Activated CD8-positive, alpha-beta memory T cell treated with anti-CD3 and anti-CD28 coated beads for 36 hours (primary cell): ENCODE data around the gene ELP1. TPM values are rescaled to one million over a fixed set of nuclear protein-coding genes. Genes with fewer than 3 reads are reported as not detected.
"Not testable (repeated sequence)": the region's sequence is repeated elsewhere in the genome, so short reads cannot be mapped to it uniquely, and the experiment has no call there.

Source experiments
- CTCF ChIA-PET: fragments of 350-600 bp; sonication (Branson Sonifier 250); formaldehyde crosslinking; loops from one replicate; lab custom pipeline; 2021; ENCODE audit warnings: antibody characterized with exemption; lab: Charles Lee
- POLR2A ChIA-PET: fragments of 350-600 bp; sonication (Branson Sonifier 250); formaldehyde crosslinking; loops from one replicate; lab custom pipeline; 2021; ENCODE audit warnings: antibody characterized with exemption; lab: Charles Lee
- total RNA-seq, 2 experiments: library from RNA; stranded (reverse); gene quantifications; one replicate each; pipeline ENCODE4 v1.2.3, GENCODE V29; 2021

The ELP1 gene
- total RNA-seq, 2 experiments from 2014 or later: 34.1 to 35.7 TPM

DNA sequence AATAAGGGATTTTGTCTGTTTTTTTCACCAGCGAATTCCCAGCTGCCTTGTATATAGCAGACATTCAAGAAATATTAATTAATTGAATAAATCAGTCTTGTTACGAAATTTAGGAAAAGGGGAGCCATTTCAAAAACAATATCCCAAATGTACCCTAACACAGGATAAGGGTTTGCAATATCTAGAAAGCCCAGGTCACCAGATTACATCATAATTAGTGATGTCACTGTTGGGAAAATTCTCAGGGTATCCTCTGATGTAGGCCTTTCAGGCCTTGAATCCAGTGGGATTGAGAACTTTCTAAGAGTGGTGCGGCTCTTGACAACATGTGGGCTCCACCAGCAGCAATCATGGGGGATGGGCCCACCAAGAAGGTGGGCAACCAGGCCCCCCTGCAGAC, 71.9 kb downstream of the ELP1 start, which contains the start of gene ACTL7A:
TSS of gene ACTL7A (plus strand) at position 270 of the 400 bp plus-strand sequence. CDS start at position 327, 57 bp downstream.
- ChIA-PET POLR2A (no interaction called here), CTCF (no interaction called here)

DNA sequence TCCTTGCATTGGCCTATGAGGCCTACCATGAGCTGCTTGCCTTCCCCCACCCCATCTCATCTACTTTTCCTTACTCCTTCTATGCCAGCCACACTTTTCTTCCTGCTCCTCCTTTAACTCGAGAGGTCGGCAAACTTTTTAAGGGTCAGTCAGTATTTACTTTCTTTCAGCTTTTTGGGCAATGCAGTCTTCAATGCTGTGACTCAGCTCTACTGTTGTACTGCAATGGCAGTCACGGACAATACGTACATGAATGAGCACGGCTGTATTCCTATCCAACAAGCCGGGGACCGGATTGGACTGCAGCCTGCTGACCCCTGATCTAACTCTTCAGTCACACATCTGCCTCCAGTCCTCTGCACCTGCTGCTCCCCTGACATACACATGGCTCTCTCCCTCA, 72.5 kb downstream of the ELP1 start:
- CTCF ChIA-PET: no interaction called here
- POLR2A ChIA-PET: no interaction called here

DNA sequence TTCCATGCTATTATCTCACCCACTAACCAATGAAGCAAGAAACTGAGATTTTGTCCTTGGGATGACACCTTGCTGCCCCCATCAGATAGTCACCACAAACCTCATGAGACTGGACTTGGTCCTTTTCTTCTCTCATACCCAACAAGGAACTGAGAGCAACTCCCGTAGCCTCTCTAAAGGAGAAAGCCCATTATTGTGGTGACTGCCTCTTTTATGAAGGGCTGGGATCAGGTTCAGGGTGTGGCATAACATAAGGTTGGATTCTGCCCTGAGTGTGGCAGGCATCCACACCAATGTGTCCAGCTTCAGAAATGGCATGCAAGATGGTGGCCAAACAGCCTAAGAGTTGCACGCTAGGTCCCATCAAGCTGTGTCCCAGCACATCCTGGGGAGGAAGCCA, 73.2 kb downstream of the ELP1 start:
- CTCF ChIA-PET: no interaction called here
- POLR2A ChIA-PET: no interaction called here

DNA sequence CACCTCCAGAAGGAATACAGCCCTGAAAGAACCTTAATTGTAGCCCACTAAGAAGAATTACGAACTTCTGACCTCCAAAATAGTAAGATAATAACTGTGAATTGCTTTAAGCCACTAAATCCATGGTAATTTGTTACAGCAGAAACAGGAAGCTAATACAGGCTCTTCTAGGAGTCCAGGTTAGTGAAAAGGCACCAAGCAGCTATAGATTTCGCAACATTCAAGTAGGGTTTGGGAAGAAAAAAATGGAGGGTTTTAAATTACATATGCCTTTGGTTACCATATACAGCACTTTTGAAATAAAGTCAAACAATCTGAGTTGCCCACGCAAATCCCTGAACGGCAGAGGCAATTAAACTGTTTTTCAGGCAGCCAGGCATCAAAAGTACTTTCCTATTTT, 73.6 kb downstream of the ELP1 start:
- POLR2A ChIA-PET: no interaction called here
- CTCF ChIA-PET: no interaction called here

DNA sequence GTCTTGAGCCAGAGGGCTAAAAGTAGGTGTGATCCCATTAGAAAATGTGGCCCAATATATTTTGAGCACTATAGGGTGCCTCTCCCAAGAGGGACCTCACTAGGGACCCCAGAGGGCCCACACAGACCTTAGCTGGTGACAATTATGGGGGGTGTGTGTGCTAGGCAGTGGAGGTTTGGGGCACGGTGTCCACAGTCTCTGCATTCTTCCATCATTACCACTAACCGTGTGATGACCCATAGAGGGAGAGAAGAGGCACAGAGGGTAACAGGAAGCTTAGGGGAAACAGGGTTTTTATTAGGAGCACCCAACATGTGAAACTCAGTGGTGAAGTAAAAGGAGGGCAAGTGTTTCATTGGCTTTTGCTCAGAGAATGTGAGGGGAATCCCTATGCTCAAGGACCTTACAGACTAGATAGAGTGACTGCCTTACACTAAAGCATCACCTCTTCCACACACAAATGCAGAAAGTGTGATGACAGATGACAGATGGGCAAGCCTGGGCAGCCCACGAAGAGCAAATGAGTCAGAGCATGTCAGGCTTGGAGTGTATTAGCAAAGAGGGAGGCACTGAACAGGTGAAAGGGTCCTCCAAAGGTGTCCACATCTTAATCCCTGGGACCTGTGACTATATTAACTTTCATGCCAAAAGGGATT, 74.3 kb downstream of the ELP1 start:
- ChIA-PET POLR2A (no interaction called here), CTCF (no interaction called here)

DNA sequence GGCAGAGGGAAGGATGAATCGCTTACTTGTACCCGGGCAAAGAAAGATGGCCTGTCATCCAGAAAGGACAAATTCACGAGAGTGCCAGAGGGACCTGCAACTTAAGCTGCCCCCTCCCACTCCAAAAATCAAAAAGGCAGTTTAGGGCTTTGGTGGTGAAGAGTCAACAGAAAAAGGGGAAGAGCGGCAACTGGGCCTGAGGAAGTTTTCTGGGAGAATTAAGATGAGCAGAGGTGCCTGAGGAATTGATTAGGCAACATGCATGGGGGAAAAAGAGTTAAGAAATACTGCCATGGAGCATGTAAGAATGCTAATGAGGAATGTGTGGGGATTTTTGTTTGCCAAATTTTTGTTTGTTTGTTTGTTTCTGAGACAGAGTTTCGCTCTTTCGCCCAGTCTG, 76.4 kb downstream of the ELP1 start:
- ChIA-PET POLR2A (no interaction called here), CTCF (no interaction called here)

DNA sequence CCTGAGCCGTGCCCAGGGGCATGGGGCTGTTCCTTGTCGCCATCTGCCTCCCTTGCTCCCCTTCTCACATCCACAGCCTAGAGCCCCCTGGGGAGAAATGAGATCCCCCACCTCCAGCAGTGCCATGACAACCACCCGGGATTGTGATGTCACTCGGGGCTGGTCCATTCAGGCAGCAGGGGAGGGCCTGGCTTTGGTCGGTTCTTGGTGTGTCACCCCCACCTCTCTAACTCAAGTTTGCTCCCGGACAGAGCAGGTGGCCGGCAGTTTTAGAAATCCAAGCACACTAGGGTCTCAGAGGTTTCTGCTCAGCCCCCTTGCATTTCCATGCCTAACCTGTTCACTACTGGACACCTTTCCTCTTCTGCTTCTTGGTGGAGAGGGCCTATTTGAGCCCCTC, 78.0 kb downstream of the ELP1 start, which contains the start of gene ACTL7B:
TSS of gene ACTL7B (minus strand) at position 99 of the 400 bp plus-strand sequence. CDS start at position 43, 56 bp downstream.
- ChIA-PET POLR2A (no interaction called here), CTCF (no interaction called here)

DNA sequence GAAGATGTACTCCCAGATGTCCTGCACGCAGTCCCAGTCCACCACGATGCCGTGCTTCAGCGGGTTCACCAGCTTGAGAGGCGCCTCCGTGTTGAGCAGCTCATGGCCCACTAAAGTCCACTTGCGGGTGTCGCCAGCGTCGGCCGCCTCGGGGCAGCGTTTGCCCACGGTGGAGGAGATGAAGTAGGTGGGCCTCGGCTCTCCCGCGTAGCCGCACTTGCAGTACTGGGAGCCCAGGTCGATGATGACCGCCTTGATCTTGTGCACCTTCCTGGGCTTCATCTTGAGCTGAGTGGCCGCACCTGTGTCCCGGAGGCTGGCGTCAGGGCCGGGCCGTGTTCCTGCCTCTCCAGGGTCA, 78.4 kb downstream of the ELP1 start:
- ChIA-PET CTCF (no interaction called here), POLR2A (no interaction called here)

DNA sequence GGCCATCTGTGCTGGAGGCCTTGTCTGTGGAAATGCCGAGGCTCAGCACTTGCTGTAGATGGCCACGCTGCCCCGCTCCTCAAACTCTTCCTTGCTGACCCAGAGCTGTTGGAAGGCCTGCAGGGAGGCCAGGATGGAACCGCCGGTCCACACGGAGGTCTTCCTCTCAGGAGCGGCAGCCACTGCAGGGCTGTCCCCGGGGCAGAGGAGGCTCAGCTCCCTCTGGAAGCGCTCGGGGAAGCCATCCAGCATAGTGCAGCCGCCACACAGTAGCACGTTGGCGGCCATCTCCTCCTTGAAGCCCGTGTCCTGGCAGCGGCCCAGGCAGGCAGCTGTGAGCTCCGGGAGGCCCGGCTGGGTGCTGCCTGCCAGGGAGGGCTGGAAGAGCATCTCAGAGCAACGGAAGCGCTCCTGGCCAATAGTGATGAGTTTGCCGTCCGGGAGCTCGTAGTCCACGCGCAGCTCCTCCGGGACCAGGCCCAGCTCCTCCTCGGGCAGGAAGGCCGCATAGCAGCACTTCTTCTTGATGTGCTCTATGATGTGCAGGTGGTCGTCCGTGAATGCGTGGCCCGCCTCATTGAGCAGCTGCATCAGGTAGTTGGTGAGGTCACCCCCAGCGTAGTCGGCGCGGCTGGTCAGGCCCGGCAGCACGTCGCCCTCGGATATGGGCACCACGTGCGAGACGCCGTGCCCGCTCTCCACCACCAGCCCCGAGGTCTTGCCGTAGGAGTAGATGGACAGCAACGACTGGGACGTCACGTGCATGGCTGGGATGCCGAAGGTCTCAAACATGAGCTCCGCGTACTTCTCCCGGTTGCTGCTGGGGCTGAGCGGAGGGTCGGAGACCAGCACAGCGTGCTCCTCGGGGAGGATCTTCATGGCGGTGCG, 79.0 kb downstream of the ELP1 start:
- CTCF ChIA-PET: no interaction called here
- POLR2A ChIA-PET: no interaction called here

DNA sequence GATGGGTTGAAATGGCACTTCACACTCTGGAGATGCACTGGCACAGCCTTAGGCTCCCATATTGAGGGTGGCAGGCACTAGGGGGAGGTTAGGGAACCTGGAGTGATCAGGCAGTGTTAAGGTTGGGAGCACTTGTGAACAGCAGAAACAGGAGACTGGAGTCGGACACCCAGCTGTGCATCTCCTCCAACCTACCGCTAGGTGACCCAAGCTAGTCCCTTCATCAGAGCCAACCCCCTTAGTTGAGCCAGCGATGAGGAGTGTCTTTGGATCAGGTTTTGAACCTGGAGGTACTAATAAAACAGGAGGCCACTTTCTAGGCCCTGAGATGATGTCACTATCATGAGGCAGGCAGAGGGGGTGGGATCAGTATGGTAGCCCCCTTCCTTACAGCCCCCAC, 79.8 kb downstream of the ELP1 start:
- ChIA-PET CTCF (no interaction called here), POLR2A (no interaction called here)

DNA sequence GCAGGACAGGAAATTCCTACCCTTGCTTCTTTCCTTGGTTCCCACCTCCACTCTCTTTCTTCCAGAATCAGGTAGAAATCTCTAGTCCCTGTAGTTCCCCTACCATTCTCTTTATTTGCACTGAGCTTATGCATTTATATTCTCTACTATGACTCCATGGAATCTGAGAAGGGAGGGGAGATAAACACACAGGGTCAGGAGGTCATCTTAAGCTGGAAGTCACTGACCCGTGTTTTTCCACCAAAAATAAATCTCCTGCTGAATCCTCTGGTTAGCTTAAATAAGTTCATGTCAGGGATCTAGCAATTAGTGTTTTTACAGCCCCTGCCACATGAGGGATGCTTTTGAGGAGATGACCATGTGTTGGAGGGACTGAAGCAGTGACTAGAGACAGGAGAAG, 81.8 kb downstream of the ELP1 start:
- CTCF ChIA-PET: interaction anchor here (0.6 kb wide), 1 partner anchor 1289 kb away, joined by 3 read pairs; no protein-coding TSS in a partner anchor
- POLR2A ChIA-PET: no interaction called here

DNA sequence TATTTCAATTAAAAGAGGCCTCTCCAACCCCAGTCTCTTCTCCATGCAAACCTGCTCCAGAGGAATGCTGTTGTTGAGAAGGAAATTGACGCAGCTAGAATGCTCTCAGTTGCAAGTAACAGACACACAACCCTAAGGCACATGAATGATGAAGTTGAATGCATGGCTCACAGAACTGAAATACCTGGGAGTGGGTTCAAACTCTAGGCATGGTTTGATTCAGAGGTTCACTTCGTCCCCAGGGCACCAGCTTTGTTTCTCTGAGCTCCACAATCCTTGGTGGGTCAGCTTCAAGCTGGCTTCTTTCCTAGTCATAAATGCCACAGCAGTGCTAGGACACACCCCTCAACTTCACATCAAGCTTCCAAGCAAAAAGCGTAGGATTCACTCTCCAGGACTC, 82.8 kb downstream of the ELP1 start:
- ChIA-PET POLR2A (no interaction called here), CTCF (interaction anchor here (1.2 kb wide), 1 partner anchor 383 kb away, joined by 3 read pairs; no protein-coding TSS in a partner anchor)

DNA sequence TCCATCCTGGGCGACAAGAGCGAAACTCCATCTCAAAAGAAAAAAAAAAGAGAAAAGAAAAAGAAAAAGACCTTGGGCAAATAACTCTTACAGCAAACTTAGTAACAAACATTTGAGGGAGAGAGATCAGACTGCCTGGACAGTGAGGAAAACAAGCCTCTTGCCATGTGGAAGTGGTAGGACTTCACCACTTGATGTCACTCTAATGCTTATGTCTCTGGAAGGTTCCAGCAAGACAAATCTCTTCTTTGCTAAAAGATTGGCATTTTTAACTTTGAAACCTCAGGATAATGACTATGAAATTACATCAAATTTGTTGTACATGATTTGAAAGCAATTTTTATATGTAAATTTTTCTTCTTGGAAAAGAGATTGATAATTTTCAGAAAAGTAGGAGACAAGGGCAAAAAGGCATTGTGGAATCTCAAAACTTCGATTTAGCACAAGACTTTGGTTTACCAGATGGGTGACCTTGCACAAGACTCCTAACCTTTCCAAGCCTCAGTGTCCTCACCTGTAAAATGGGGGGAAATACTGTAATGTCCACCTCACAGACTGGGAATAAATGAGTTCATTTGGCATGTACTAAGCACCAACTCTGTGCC, 83.5 kb downstream of the ELP1 start:
- ChIA-PET POLR2A (no interaction called here), CTCF (interaction anchor here (1.2 kb wide), 1 partner anchor 384 kb away, joined by 3 read pairs; no protein-coding TSS in a partner anchor)

DNA sequence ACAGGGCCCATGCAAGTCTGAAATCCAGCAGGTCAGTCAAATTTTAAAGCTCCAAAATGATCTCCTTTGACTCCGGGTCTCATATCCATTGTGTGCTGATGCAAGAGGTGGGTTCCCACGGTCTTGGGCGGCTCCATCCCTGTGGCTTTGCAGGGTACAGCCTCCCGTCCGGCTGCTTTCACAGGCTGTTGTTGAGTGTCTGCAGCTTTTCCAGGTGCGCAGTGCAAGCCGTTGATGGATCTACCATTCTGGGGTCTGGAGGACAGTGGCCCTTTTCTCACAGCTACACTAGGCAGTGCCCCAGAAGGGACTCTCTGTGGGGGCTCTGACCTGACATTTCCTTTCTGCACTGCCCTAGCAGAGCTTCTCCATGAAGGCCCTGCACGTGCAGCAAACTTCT, 85.6 kb downstream of the ELP1 start:
- POLR2A ChIA-PET, CTCF ChIA-PET: not testable (repeated sequence)

DNA sequence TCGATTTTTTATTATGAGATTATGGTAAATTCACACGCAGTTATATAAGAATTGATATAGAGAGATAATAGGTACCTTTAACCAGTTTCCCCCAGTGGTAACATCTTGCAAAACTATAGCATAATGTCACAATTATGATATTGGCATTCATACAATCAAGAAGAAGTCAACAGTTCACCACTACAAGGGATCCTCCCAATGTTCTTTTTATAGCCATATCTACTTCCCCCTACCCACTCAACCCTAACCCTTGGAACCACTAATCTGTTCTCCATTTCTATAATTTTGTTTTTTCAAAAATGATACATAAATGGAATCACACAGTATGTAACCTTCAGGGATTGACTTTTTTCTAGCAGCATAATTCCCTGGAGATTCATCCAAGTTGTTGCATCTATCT, 88.0 kb downstream of the ELP1 start:
- ChIA-PET CTCF (no interaction called here), POLR2A (no interaction called here)

DNA sequence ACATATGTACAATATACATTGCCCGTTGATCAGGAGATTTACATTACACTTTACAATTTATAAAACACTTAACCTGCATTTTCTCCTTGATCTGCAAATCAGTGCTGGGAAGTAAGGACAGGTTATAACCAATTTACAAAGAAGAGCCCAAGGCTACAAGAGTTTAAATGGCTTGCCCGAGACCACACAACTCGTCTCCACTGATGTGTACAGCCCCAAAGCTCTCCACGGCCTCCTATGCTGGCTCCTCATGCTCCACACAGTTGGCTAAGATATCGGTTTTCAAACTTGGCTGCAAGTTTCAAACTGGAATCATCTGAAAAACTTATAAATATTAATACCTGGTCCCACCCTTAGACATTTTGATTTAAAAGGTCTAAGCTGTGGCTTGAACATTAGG, 88.4 kb downstream of the ELP1 start:
- ChIA-PET POLR2A (no interaction called here), CTCF (no interaction called here)

DNA sequence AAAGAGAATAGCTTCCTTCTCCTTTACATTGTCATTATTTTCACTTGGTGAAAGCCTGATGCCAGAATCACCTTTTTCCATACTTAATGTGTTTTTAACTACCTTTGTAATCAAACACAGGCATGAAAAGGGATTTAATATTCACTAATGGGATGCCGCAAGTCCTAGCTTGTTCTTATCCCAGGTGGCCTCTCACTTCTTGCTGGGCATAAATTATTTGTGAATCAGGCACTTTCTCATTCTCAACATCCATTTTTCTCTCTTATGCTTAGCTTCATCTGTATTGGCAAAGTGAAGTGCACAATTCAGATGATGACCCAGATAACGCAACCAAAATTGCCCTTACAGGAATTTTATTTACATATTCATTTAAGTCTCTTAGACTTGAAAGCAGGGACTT, 89.1 kb downstream of the ELP1 start:
- ChIA-PET CTCF (no interaction called here), POLR2A (no interaction called here)

DNA sequence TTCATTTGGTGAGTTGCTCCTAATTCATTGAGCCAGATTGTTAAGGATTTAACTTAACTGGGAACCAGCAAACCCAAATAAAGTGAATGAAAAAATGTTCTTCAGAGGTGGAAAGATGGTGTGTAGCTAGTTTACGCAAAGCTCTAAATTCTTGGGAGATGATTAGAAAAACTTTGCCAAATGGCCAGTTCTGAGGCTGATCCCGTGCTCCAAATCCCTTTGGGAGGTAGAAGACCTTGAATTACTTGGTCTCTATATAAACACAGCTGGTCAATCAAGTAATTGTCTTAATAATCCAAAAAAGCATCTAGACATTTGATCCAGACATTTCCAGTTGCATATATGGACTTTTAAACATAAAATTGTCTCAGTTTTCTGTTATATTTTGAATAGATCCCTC, 89.5 kb downstream of the ELP1 start:
- POLR2A ChIA-PET: no interaction called here
- CTCF ChIA-PET: no interaction called here

DNA sequence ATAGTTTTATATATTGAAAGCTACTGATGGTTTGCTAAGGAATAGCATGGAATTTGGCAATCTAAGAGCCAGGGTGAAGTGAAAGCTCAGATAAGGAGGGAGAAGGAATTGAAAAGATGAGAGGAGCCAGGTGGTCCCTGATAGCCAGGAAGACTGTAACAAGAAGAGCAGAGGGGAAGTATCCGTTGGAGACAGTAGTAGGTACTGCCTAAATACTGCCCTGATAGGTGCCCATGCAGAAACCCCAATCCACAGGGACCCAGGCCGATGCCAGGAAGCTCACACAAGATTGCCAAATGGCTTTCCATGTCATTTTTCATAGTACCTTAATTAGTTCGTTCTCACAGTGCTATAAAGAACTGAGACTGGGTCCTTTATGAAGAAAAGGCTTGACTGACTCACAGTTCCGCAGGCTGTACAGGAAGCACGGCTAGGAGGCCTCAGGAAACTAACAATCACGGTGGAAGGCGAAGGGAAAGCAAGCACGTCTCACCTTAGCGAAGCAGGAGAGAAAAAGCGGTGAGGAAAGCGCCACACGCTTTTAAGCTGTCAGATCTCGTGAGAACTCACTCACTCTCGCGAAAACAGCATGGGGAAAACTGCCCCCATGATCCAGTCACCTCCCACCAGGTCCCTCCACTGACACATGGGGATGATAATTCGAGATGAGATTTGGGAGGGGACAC, 91.2 kb downstream of the ELP1 start:
- CTCF ChIA-PET: no interaction called here
- POLR2A ChIA-PET: no interaction called here

DNA sequence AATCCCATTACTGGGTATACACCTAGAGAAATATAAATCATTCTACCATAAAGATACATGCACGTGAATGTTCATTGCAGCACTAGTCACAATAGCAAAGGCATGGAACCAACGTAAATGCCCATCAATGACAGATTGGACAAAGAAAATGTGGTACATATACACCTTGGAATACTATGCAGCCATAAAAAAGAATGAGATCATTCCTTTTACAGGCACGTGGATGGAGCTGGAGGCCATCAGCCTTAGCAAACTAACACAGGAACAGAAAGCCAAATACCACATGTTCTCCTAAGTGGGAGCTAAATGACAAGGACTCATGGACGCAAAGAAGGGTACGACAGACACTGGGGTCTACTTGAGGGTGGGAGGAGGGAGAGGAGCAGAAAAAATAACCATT, 94.4 kb downstream of the ELP1 start:
- POLR2A ChIA-PET, CTCF ChIA-PET: not testable (repeated sequence)
